GM19328 (cell line): ENCODE results near the gene GIMAP4.
"Not testable (repeated sequence)": the region's sequence is repeated elsewhere in the genome, so short reads cannot be mapped to it uniquely, and the experiment has no call there.

Source experiments
- ATAC-seq: cut with Tn5 transposase; IDR thresholded peaks from one replicate; pipeline ENCODE4 v1.9.1; 2021; ENCODE audit warnings: mild to moderate bottlenecking, moderate library complexity; ENCODE audit not compliant: unreplicated experiment

The GIMAP4 gene

DNA sequence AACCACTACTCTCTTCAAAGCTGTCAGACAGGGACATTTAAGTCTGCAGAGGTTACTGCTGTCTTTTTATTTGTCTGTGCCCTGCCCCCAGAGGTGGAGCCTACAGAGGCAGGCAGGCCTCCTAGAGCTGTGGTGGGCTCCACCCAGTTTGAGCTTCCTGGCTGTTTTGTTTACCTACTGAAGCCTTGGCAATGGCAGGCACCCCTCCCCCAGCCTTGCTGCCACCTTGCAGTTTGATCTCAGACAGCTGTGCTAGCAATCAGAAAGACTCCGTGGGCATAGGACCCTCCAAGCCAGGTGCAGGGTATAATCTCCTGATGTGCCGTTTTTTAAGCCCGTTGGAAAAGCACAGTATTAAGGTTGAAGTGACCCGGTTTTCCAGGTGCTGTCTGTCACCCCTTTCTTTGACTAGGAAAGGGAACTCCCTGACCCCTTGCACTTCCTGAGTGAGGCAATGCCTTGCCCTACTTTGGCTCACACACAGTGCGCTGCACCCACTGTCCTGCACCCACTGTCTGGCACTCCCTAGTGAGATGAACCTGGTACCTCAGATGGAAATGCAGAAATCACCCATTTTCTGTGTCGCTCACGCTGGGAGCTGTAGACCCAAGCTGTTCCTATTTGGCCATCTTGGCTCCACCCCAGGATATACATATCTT lies 12.9 kb downstream of the GIMAP4 start:
- ATAC-seq, result not testable (repeated sequence)

DNA sequence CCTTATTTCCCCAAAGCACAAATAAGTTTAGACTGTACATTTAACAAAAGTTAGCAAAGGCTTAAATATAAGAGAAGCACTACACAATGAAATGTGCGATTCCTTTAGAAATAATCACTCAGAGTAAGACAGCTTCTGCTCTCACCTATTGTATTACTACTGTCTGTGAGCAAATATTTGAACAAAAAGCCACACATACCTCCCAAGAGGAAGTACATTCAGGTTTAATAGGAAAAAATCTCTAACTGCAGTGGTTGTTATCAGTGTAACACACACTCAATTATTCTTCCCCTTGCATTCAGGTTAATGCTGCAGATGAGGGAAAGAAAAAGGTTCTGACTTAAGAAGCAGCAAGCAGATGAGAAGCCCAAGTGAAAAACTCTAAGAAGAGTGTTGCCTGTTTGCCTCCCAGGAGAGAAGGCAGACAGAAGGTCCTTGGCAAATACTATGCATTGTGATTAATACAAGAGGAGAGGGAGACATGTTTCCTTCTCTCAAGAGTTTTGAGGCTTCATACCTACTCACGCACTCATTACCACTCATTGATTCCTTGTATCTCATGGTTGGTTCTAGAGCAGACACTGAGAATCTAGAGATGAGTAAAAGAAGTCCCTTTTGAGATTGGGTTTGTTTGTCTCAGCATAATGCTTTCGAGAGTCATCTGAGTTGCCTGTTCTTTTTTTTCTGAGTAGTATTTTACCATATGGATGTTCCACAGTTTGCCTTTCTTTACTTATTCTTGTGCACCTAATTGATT lies 13.6 kb downstream of the GIMAP4 start:
- no peak for ATAC-seq

DNA sequence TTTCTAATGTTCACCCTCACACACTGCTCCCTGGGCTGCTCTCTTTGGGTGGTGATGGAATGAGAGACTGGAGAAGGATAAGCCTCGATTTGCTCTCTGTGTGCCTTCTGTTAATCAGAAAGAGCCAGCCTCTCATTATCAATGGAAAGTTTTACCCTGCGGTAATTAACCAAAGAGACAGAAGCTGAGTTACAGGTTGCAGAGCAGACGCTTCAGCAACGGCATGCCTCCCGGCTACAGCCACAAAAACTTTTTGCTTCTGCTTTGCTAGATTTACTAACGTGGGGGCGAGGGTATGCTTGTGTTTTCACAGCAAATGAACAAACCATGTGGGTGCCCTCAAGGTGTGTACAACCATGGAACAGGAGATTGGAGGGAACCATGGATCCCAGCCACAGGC lies 18.0 kb downstream of the GIMAP4 start:
- ATAC-seq, result no peak

GRCh38 chr7:150586068-150586784 lies 19.0 kb downstream of the GIMAP4 start:
- no peak for ATAC-seq

GRCh38 chr7:150586785-150587152 lies 19.6 kb downstream of the GIMAP4 start:
- ATAC-seq, result no peak

- no peak for ATAC-seq
These were observed 20.4 kb downstream of the GIMAP4 start for GRCh38 chr7:150587551-150587950.

GRCh38 chr7:150594805-150595204 lies 27.6 kb downstream of the GIMAP4 start:
- ATAC-seq, result no peak

DNA sequence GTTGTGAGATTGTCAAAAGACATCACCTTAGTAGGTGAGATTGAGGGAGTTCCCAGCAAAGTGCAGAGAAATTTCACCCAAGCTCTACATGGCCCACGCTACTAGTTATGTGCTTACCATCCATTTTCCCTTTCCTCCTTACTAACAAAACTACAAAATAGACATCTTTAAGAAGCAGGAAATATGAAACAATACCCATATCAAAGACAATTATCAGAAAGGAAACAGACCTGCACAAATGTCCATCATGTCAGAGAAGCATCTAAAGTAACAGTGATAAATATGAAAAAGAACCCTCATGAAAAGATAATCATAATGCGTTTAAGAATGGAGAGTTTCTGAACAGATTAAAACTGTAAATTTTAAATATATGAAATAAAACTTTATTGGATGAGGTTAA lies 28.2 kb downstream of the GIMAP4 start:
- ATAC-seq, result no peak

DNA sequence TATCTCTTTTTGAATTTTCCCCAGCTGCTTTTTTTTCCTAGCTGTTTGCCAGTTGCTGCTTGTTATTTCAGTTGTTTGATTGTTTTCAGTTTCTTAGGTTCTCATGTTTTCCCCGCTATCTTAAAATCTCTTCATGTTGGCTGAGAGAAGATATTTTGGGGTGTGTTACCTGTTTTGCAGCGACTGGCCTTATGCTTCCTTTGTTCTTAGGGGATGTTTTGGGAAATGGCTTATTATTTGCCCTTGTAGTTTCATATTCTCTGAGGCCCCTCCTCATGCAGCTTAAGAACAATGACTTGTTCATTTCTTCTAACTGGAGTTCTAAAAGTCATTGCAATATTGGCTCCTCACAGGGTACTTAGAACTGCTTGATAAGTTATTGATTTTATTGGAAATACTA lies 36.4 kb downstream of the GIMAP4 start:
- not testable (repeated sequence) for ATAC-seq

DNA sequence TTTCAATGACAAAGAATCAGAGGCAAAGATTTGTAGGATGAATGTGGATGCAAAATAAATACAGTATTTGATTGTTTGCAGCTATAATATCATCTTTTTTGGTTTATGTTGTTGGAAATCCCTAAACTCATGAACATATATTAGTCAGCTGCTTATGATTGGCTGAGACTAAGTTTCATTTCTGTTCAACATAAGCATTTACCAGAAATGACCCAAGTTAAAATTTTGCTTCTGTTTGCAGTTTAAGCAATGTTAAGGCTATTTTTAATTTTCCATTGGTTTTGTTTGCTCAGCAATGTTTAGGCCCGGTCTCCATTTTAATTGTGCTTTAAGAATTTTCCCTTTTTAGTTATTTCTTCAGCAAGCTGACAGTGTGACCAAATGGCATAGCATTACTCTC lies 43.0 kb downstream of the GIMAP4 start:
- ATAC-seq, result no peak

GRCh38 chr7:150612925-150613324 lies 45.7 kb downstream of the GIMAP4 start:
- ATAC-seq, result no peak

DNA sequence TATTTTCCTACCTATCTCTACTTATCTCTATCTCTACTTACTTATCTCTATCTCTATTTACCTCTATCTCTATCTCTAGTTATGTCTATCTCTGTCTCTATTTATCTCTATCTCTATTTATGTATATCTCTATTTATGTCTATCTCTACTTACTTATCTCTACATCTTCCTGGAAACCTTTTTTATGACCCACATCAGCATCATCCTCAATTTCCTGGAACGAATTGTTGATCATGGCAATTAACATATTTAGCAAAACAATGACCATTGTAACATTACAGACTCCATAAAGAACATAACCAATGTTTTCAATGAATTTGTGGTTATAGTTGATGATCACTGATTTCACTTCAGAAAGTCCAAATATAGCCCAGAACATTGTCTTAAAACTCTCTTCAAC lies 46.7 kb downstream of the GIMAP4 start:
- ATAC-seq, result no peak

- not testable (repeated sequence) for ATAC-seq
These were observed 47.2 kb downstream of the GIMAP4 start for GRCh38 chr7:150614426-150614825.

- ATAC-seq, result not testable (repeated sequence)
These were observed 48.1 kb downstream of the GIMAP4 start for GRCh38 chr7:150615221-150615755.

GRCh38 chr7:150620061-150620460 lies 52.9 kb downstream of the GIMAP4 start:
- ATAC-seq, result no peak

GRCh38 chr7:150620617-150621371 lies 53.6 kb downstream of the GIMAP4 start:
- ATAC-seq, result no peak

- ATAC-seq, result no peak
These were observed 54.2 kb downstream of the GIMAP4 start for GRCh38 chr7:150621376-150621775.
